Measurements from ENCODE around the gene CNTNAP3B.
"Not testable (repeated sequence)": the region's sequence is repeated elsewhere in the genome, so short reads cannot be mapped to it uniquely, and the experiment has no call there.

CNTNAP3B gene

GRCh38 chr9:41977965-41978600 is 151.1 kb downstream of the CNTNAP3B start:
- DNase-seq (ENCODE audit: low spot score): not testable (repeated sequence)

DNA sequence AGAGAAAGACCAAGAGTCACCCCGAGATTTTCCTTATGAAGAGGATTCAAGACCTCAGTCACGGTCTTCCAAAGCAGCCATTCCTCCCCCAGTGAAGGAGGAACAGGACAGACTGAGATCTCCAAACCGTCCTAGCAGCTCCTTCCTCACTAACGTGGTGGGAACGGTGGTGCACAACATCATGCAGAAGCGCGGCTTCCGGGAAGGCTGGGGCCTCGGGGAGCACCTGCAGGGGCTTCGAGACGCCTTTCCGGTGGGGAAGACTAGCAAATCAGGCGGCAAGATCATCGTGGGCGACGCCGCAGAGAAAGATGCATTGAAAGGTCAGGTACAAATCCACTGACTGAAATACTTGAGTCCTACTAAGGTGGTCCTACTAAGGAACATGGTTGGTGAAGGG is 154.3 kb downstream of the CNTNAP3B start:
- DNase-seq (ENCODE audit: low spot score): not testable (repeated sequence)

DNA sequence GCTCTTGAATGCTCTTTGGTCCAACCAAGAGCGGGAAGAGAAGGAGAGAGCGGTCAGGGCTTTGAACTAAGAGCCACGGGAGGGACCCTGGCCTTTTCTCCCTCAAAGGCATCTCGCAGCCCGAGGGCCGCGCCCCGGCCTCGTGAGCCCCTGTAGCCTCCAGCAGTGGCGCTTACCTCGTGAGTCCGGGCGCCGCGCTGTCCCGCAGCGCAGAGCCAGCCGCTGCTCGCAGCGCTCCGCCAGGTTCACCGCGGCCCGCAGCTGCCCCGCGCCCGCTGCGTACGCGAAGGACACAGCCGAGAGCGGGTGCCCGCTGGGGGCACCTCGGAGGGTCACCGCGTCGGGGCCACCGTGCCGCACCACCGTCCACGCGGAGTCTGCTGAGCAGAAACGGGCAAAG is 176.2 kb downstream of the CNTNAP3B start:
- DNase-seq (ENCODE audit: low spot score): not testable (repeated sequence)

DNA sequence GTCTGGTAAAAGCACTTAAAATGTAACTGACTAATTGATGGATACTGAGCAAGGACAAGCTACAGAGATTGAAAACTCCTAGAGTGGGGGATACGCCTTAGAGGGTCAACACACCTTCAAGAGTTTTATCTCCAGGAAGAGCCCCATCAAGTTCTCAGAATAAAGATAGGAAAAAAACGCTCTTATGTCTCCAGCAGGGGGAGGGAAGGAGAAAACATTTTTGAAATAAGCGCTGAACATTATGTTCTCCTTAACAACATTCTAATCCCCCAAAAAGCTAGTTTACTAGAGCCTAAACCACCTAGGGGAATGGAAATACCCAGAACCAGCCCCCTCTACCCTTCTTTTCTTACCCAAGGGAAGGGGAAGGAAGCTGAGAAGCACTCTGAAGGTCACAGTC is 187.5 kb downstream of the CNTNAP3B start:
- DNase-seq (ENCODE audit: low spot score): not testable (repeated sequence)

- DNase-seq (ENCODE audit: low spot score): not testable (repeated sequence)
Observed at GRCh38 chr9:41938143-41938542, 191.1 kb downstream of the CNTNAP3B start.

GRCh38 chr9:41935727-41936126 is 193.5 kb downstream of the CNTNAP3B start:
- not testable (repeated sequence) for DNase-seq (ENCODE audit: low spot score)

- DNase-seq (ENCODE audit: low spot score): not testable (repeated sequence)
Observed at GRCh38 chr9:41929172-41929571, 200.1 kb downstream of the CNTNAP3B start.

- not testable (repeated sequence) for DNase-seq (ENCODE audit: low spot score)
Observed at GRCh38 chr9:41917374-41917773, 211.9 kb downstream of the CNTNAP3B start.

GRCh38 chr9:41905488-41905887 is 223.7 kb downstream of the CNTNAP3B start:
- DNase-seq (ENCODE audit: low spot score): not testable (repeated sequence)

DNA sequence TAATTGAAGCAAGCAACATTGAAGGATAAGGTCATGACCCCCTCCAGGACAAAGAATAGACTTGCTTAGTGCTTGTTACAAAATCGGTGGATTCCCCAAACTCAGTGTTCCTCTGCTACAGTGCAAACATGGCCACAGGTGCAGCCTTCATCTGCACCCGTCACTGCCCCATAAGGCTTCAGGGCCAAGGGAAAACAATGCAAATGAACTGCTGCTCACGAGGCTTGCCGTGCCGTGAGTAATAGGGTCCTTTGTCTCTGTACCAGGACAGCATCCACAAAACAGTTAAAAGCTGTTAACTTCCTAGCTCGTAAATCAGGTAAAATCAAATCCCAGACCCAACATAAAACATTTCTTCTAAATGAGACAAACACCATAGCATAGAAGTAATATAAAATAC is 226.5 kb downstream of the CNTNAP3B start:
- DNase-seq (ENCODE audit: low spot score): not testable (repeated sequence)

GRCh38 chr9:41898720-41899343 is 230.4 kb downstream of the CNTNAP3B start:
- not testable (repeated sequence) for DNase-seq (ENCODE audit: low spot score)

GRCh38 chr9:41874557-41874956 is 254.7 kb downstream of the CNTNAP3B start:
- not testable (repeated sequence) for DNase-seq (ENCODE audit: low spot score)

DNA sequence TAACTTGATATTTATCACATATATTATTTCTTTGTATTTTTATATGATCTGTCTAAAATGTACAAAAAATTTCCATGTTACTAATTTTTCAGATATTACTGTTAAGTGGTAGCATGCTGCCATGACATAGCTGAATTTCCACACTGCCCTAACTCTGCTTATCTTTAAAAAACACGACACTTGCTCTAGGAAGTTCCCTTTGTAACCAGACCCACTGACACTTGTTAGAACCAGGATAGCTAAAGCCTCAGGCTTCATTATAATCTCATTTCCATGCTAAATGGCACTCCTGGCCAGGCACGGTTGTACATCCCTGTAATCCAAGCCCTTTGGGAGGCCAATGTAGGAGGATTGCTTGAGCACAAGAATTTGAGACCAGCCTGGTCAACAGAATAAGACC is 273.8 kb downstream of the CNTNAP3B start:
- DNase-seq (ENCODE audit: low spot score): not testable (repeated sequence)

DNA sequence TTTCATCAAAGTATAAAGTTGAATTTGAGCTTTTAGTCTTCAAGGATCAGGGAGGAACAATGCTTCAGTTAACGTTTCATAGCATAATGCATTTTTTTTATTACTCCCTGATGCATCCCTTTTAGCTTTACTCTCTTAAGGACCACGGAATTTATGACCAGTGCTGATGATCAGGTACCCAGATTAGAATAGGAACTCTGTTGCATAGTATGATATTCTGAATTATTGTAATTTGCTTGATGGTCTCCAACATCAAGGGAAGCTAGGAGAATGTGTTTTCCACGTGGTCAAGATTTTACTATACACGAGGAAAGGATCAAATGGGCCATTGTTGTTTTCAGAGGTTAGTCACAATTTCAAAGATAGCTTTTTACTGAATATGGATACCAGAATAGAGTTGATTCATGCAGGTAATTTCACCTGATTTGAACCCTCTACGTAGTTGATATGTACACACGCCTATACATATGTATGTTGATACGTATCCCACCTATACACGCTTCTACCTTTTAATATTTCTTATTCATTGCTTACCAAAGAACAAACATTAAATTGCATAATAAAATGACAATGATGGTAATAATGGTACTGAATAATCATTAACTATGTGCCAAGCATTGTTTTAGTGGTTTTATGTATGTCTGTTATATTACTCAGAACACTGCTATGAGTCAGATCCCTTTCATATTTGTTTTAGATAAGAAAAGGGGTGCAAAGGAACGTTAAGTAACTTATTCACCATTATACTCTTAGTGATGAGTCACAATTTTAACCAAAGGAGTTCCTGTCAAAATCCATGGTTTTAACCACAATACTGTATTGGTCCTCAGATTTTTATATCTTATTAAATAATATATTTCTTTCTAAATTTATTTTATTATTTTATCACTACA is 277.1 kb downstream of the CNTNAP3B start:
- DNase-seq (ENCODE audit: low spot score): not testable (repeated sequence)

DNA sequence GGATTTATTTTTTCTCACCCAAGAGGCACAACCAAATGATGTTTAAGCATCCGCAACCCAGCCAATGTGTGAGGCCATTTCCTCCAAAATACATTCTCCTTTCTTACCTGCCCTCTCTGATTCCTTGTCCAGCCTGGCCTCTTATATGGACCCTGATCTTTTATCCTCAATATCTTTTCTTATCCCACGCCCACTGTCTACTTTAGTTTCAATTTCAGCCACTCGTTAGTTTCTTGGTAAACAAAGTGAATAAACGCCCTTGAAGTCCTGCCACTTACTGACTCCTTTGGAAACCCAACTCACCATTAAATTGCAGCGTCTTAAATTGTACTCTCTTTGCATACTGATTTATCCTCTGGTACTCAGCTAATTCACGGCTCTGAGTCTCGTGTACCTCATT is 281.4 kb downstream of the CNTNAP3B start:
- DNase-seq (ENCODE audit: low spot score): not testable (repeated sequence)

All from COLO829 (cell line).